Measurements from ENCODE around the gene GSG1L. TPM values are rescaled to one million over a fixed set of nuclear protein-coding genes. Genes with fewer than 3 reads are reported as not detected.
A peak's percentile ranks its signal among the peaks of the same experiment; 100 is the strongest.

The GSG1L gene
- total RNA-seq, 1 experiment from 2014 or later = not detected

DNA sequence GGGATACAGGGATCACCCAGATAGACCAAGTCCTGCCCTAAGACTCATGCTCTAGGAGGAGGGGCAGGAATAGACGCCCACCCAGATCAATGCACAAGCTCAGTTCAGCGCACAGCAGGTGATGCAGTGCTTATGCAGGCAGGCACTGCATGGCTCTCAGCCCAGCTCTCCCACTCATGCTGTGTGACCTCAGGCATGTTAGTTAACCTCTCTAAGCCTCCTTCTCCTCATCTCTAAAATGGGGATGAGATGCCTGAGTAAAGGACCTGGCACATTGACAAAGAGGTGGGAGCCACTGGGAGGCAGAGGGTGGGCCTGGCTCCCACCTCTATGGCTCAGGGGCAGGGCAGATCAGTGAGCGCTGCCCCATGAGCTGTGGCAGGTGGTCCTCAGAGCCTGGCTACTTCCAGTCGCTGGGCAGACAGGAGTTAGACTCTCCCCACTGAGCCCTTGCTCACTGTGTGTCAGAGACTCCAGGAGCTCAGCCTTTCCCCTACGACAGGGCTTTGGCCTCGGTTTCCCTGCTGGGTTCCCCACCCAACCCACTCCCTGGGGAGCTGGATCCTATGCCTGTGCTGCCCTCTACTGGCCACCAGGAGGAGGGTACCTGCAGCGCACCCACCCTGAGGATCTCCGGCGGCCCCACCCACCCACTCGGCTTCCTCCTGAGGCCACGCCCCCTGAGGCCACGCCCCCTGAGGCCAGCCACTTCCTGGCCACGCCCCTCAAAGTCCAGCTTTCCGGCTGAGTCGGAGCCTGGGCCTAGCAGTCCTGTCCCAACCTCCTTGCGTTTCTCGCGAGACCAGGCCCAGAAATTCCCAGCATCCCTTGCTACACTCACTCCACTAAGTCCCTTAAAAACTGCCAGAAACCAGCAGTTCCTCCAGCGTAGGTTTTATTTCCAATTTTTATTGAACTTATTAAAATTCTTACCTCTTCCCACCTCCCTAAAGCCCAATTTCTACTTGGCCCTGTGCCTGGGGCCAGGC lies 196.1 kb downstream of the GSG1L start:
- Histone ChIP-seq H3K79me2 (ENCODE audit: low read depth) (no peaks in the 10 kb centered on the region), H3K36me3 (ENCODE audit: low read depth) (no peaks in the 10 kb centered on the region), H3K27me3 (ENCODE audit: insufficient read depth, low read depth) (peaks cover 33% of the 10 kb centered on the region), H2AFZ (no peak overlapping the region), H3K4me3 (no peak overlapping the region), H3K27ac (no peak overlapping the region), H3F3A (ENCODE audit: insufficient read depth, low read depth) (no peaks in the 10 kb centered on the region), H3K4me2 (no peak overlapping the region), H3K4me1 (replicated peaks; ENCODE audit: insufficient read depth) (no peaks in the 10 kb centered on the region), H4K20me1 (ENCODE audit: insufficient read depth) (no peaks in the 10 kb centered on the region), H3K9me3 (ENCODE audit: insufficient read depth, low read depth) (0 out of 2 replicates have a peak, but pooled peaks cover 8% of the 10 kb centered on the region), H3K9me2 (ENCODE audit: insufficient read depth) (no peaks in the 10 kb centered on the region)
- intact Hi-C loops (cut with micrococcal nuclease; ENCODE audit: unreplicated experiment) = loop anchor here (2.0 kb wide), 1 partner anchor 229 kb away; no protein-coding TSS in a partner anchor
- no TSS peak for BruUV-seq (replicated peaks)
- ChIA-PET CTCF (interaction anchor here (0.6 to 0.7 kb wide), 4 partner anchors 87 to 200 kb away, joined by 3 to 13 read pairs (median 7); no protein-coding TSS in a partner anchor), POLR2A (ENCODE audit: unreplicated experiment) (no interaction called here)
- peak; percentile 56 to 84 for DNase-seq
- no peak for TF ChIP-seq EZH2 (IDR thresholded peaks at IDR 0.05; ENCODE audit: low read depth)
- peak; percentile 86 for TF ChIP-seq CTCF (conservative IDR thresholded peaks at IDR 0.05)

DNA sequence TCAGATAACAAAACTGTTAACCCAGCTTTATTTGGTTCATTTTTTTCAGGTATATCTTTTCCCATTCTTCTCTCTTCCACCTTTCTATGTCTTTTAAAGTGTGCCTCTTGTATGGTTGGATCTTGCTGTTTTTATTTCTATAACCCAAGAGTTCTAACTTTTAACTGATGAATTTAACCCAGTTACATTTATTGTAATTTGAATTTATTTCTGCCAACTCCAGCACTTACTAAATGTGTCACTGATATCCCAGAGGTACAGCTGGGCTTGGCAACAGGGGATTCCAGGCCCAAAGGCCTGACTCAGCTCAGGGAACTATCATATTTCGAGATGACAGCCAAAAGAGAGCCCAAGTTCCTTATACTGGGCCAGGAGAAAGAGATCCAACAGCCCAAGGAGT lies 200.1 kb downstream of the GSG1L start:
- Histone ChIP-seq H3F3A (ENCODE audit: insufficient read depth, low read depth) (no peaks in the 10 kb centered on the region), H3K27ac (no peak overlapping the region), H3K79me2 (ENCODE audit: low read depth) (no peaks in the 10 kb centered on the region), H2AFZ (no peak overlapping the region), H3K4me2 (no peak overlapping the region), H3K4me3 (no peak overlapping the region), H3K4me1 (replicated peaks; ENCODE audit: insufficient read depth) (no peaks in the 10 kb centered on the region), H3K9me3 (ENCODE audit: insufficient read depth, low read depth) (0 out of 2 replicates have a peak, but pooled peaks cover 8% of the 10 kb centered on the region), H4K20me1 (ENCODE audit: insufficient read depth) (no peaks in the 10 kb centered on the region), H3K9me2 (ENCODE audit: insufficient read depth) (no peaks in the 10 kb centered on the region), H3K36me3 (ENCODE audit: low read depth) (no peaks in the 10 kb centered on the region), H3K27me3 (ENCODE audit: insufficient read depth, low read depth) (peaks cover 12% of the 10 kb centered on the region)
- CTCF ChIA-PET = no interaction called here
- no peak for TF ChIP-seq CTCF (conservative IDR thresholded peaks at IDR 0.05)
- no peak for TF ChIP-seq EZH2 (IDR thresholded peaks at IDR 0.05; ENCODE audit: low read depth)
- BruUV-seq (replicated peaks) = no TSS peak
- POLR2A ChIA-PET (ENCODE audit: unreplicated experiment) = interaction anchor here (0.7 kb wide), 1 partner anchor 212 kb away, joined by 5 read pairs; no protein-coding TSS in a partner anchor
- intact Hi-C loops (cut with micrococcal nuclease; ENCODE audit: unreplicated experiment) = no loop called here
- DNase-seq = no peak

DNA sequence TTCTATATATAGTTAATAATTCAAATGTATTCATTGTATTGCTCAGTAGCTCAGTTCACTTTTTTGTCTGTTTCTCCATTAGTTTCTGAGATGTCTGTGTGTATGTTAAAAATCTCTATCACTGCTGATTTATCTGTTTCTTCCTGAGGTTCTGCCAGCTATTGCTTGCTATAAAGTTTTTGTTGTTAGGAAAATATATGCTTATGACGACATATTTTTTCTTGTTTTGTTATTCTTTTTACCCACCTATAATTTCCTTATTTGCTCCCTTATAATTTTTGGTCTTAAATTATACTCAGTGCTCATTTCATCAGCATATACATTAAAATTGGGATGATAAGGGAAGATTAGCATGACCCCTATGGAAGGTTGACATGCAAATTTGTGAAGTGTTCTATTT lies 200.6 kb downstream of the GSG1L start:
- no peak overlapping the region for H3K4me3 ChIP-seq
- POLR2A ChIA-PET (ENCODE audit: unreplicated experiment) = interaction anchor here (0.7 kb wide), 1 partner anchor 213 kb away, joined by 5 read pairs; no protein-coding TSS in a partner anchor
- no peaks in the 10 kb centered on the region for H4K20me1 ChIP-seq (ENCODE audit: insufficient read depth)
- no peak overlapping the region for H2AFZ ChIP-seq
- H3K79me2 ChIP-seq (ENCODE audit: low read depth) = no peaks in the 10 kb centered on the region
- intact Hi-C loops (cut with micrococcal nuclease; ENCODE audit: unreplicated experiment) = no loop called here
- no peak for DNase-seq
- peaks cover 16% of the 10 kb centered on the region for H3K27me3 ChIP-seq (ENCODE audit: insufficient read depth, low read depth)
- H3K4me2 ChIP-seq = no peak overlapping the region
- H3F3A ChIP-seq (ENCODE audit: insufficient read depth, low read depth) = no peaks in the 10 kb centered on the region
- TF ChIP-seq EZH2 (IDR thresholded peaks at IDR 0.05; ENCODE audit: low read depth) = no peak
- TF ChIP-seq CTCF (conservative IDR thresholded peaks at IDR 0.05) = no peak
- H3K27ac ChIP-seq = no peak overlapping the region
- no peaks in the 10 kb centered on the region for H3K9me2 ChIP-seq (ENCODE audit: insufficient read depth)
- CTCF ChIA-PET = no interaction called here
- H3K9me3 ChIP-seq (ENCODE audit: insufficient read depth, low read depth) = 0 out of 2 replicates have a peak, but pooled peaks cover 8% of the 10 kb centered on the region
- no peaks in the 10 kb centered on the region for H3K36me3 ChIP-seq (ENCODE audit: low read depth)
- no TSS peak for BruUV-seq (replicated peaks)
- no peaks in the 10 kb centered on the region for H3K4me1 ChIP-seq (replicated peaks; ENCODE audit: insufficient read depth)

Data from PC-9 (cell line).